ELR (cell line): ENCODE measurements around the gene CDH6.
A peak's percentile ranks its signal among the peaks of the same experiment; 100 is the strongest.

Source experiments
- DNase-seq: peaks from one replicate; pipeline ENCODE4 v3.0.0-alpha.2; 2015; ENCODE audit warnings: low read depth

The CDH6 gene

GRCh38 chr5:31193591-31194467 is at the start of gene CDH6:
CDH6 (plus strand) TSS chr5:31193686; CDS start chr5:31267474, 73,788 bp downstream.
- peak; percentile 1 for DNase-seq

- DNase-seq = no peak
These were observed 49.1 kb upstream of the CDH6 start for GRCh38 chr5:31144364-31144763.

GRCh38 chr5:31148959-31149475 is 44.5 kb upstream of the CDH6 start:
- no peak for DNase-seq

- no peak for DNase-seq
These were observed 40.0 kb upstream of the CDH6 start for GRCh38 chr5:31153521-31153920.

GRCh38 chr5:31156631-31157160 is 36.8 kb upstream of the CDH6 start:
- DNase-seq = no peak

GRCh38 chr5:31157720-31158119 is 35.8 kb upstream of the CDH6 start:
- DNase-seq = no peak

GRCh38 chr5:31158686-31159085 is 34.8 kb upstream of the CDH6 start:
- no peak for DNase-seq

GRCh38 chr5:31161781-31162181 is 31.7 kb upstream of the CDH6 start:
- no peak for DNase-seq

GRCh38 chr5:31165729-31166128 is 27.8 kb upstream of the CDH6 start:
- no peak for DNase-seq

GRCh38 chr5:31169379-31169778 is 24.1 kb upstream of the CDH6 start:
- DNase-seq = no peak

GRCh38 chr5:31172881-31173280 is 20.6 kb upstream of the CDH6 start:
- no peak for DNase-seq

- no peak for DNase-seq
These were observed 19.9 kb upstream of the CDH6 start for GRCh38 chr5:31173614-31174013.

GRCh38 chr5:31181376-31181987 is 12.0 kb upstream of the CDH6 start:
- no peak for DNase-seq

GRCh38 chr5:31182136-31182535 is 11.3 kb upstream of the CDH6 start:
- no peak for DNase-seq

- no peak for DNase-seq
These were observed 7.5 kb upstream of the CDH6 start for GRCh38 chr5:31185951-31186350.

GRCh38 chr5:31186672-31187267 is 6.7 kb upstream of the CDH6 start:
- DNase-seq = peak; percentile 49

GRCh38 chr5:31187591-31187990 is 5.9 kb upstream of the CDH6 start:
- DNase-seq = no peak

GRCh38 chr5:31192442-31192841 is 1.0 kb upstream of the CDH6 start:
- DNase-seq = no peak

GRCh38 chr5:31193116-31193515 is 370 bp upstream of the CDH6 start:
- no peak for DNase-seq

- no peak for DNase-seq
These were observed 955 bp downstream of the CDH6 start for GRCh38 chr5:31194468-31194813.

GRCh38 chr5:31194892-31195555 is 1.5 kb downstream of the CDH6 start:
- DNase-seq = no peak

GRCh38 chr5:31196309-31196708 is 2.8 kb downstream of the CDH6 start:
- DNase-seq = no peak
